Activated naive CD4-positive, alpha-beta T cell treated with anti-CD3 and anti-CD28 coated beads, Interleukin-2, amount 10 ng/mL, durations not matched to agents 7 days and 5 days (primary cell): ENCODE measurements around the gene GP1BA.

Source experiments
- CTCF ChIA-PET: fragments of 350-600 bp; sonication (Branson Sonifier 250); formaldehyde crosslinking; loops from one replicate; lab custom pipeline; 2021; ENCODE audit warnings: antibody characterized with exemption; lab: Charles Lee
- DNase-seq: peaks from one replicate; pipeline ENCODE4 v3.0.0-alpha.2; 2020
- H3K27ac Mint-ChIP-seq: one replicate; pipeline ENCODE4 v1.8.0; 2021; ENCODE audit warnings: mild to moderate bottlenecking, moderate library complexity, mixed read lengths
- H3K27me3 Mint-ChIP-seq: one replicate; pipeline ENCODE4 v1.8.0; 2021; ENCODE audit warnings: mild to moderate bottlenecking, mixed read lengths
- H3K36me3 Mint-ChIP-seq: one replicate; pipeline ENCODE4 v1.8.0; 2021; ENCODE audit warnings: mixed read lengths
- H3K4me1 Mint-ChIP-seq: one replicate; pipeline ENCODE4 v1.8.0; 2021; ENCODE audit warnings: mixed read lengths
- H3K4me3 Mint-ChIP-seq: one replicate; pipeline ENCODE4 v1.8.0; 2021; ENCODE audit warnings: mild to moderate bottlenecking, moderate library complexity, mixed read lengths
- H3K9me3 Mint-ChIP-seq: one replicate; pipeline ENCODE4 v1.8.0; 2021; ENCODE audit warnings: mixed read lengths

The GP1BA gene

GRCh38 chr17:4956493-4957061, 24.5 kb downstream of the GP1BA start:
- Mint-ChIP-seq H3K4me3 (no peak overlapping the region), H3K36me3 (peaks cover 33% of the 10 kb centered on the region), H3K9me3 (no peaks in the 10 kb centered on the region), H3K4me1 (peaks cover 17% of the 10 kb centered on the region), H3K27me3 (no peaks in the 10 kb centered on the region), H3K27ac (no peak overlapping the region)
- peak; percentile 63 for DNase-seq
- CTCF ChIA-PET, result interaction anchor here (1.0 to 5.1 kb wide), 4 partner anchors 9 to 48 kb away, joined by 4 to 21 read pairs (median 8); partner anchors contain the start of gene SPAG7

- Mint-ChIP-seq H3K4me1 (peaks cover 15% of the 10 kb centered on the region), H3K36me3 (peaks cover 35% of the 10 kb centered on the region), H3K27me3 (no peaks in the 10 kb centered on the region), H3K4me3 (no peak overlapping the region), H3K9me3 (no peaks in the 10 kb centered on the region), H3K27ac (no peak overlapping the region)
- CTCF ChIA-PET, result interaction anchor here (1.9 kb wide), 1 partner anchor 7 kb away, joined by 10 read pairs; no protein-coding TSS in a partner anchor
- DNase-seq, result no peak
Measured at GRCh38 chr17:4958102-4958501, 26.0 kb downstream of the GP1BA start.

- CTCF ChIA-PET, result no interaction called here
- Mint-ChIP-seq H3K27me3 (no peaks in the 10 kb centered on the region), H3K4me3 (no peak overlapping the region), H3K4me1 (peaks cover 12% of the 10 kb centered on the region), H3K36me3 (peaks cover 31% of the 10 kb centered on the region), H3K27ac (no peak overlapping the region), H3K9me3 (no peaks in the 10 kb centered on the region)
- DNase-seq, result no peak
Measured at GRCh38 chr17:4959261-4959965, 27.3 kb downstream of the GP1BA start.

GRCh38 chr17:4960279-4960922, 28.3 kb downstream of the GP1BA start:
- CTCF ChIA-PET, result no interaction called here
- no peak for DNase-seq
- H3K4me3 Mint-ChIP-seq, result no peak overlapping the region
- peaks cover 15% of the 10 kb centered on the region for H3K4me1 Mint-ChIP-seq
- H3K36me3 Mint-ChIP-seq, result peaks cover 36% of the 10 kb centered on the region
- no peaks in the 10 kb centered on the region for H3K27me3 Mint-ChIP-seq
- no peak overlapping the region for H3K27ac Mint-ChIP-seq
- H3K9me3 Mint-ChIP-seq, result no peaks in the 10 kb centered on the region

GRCh38 chr17:4965311-4965986, 33.4 kb downstream of the GP1BA start:
- no peak for DNase-seq
- Mint-ChIP-seq H3K4me3 (peak overlapping the region; percentile 41), H3K9me3 (no peaks in the 10 kb centered on the region), H3K27ac (peak overlapping the region; percentile 52), H3K4me1 (peaks cover 18% of the 10 kb centered on the region), H3K27me3 (no peaks in the 10 kb centered on the region), H3K36me3 (peaks cover 23% of the 10 kb centered on the region)
- CTCF ChIA-PET, result interaction anchor here (0.6 to 1.3 kb wide), 4 partner anchors 8 to 839 kb away, joined by 3 to 10 read pairs (median 3); partner anchors contain the start of genes RNF167 and SLC25A11

GRCh38 chr17:4966844-4967538, 34.9 kb downstream of the GP1BA start:
- peaks cover 26% of the 10 kb centered on the region for H3K36me3 Mint-ChIP-seq
- CTCF ChIA-PET, result interaction anchor here (0.6 to 2.8 kb wide), 12 partner anchors 12 to 95 kb away, joined by 3 to 21 read pairs (median 4); partner anchors contain the start of genes CHRNE, PFN1, RNF167 and SLC25A11
- peaks cover 24% of the 10 kb centered on the region for H3K4me1 Mint-ChIP-seq
- peak; percentile 98 for DNase-seq
- no peak overlapping the region for H3K4me3 Mint-ChIP-seq
- no peaks in the 10 kb centered on the region for H3K27me3 Mint-ChIP-seq
- H3K27ac Mint-ChIP-seq, result peak overlapping the region; percentile 78
- no peaks in the 10 kb centered on the region for H3K9me3 Mint-ChIP-seq

GRCh38 chr17:4967539-4968485, 35.7 kb downstream of the GP1BA start, which contains the start of gene SPAG7:
SPAG7 (minus strand) TSS chr17:4967817; CDS start chr17:4967804, 13 bp downstream.
- CTCF ChIA-PET, result interaction anchor here (0.6 to 2.8 kb wide), 12 partner anchors 12 to 94 kb away, joined by 3 to 21 read pairs (median 4); partner anchors contain the start of genes CHRNE, PFN1, RNF167 and SLC25A11
- Mint-ChIP-seq H3K27ac (peak within 1 kb of the TSS; percentile 78), H3K9me3 (no peaks in the 10 kb centered on the region)

GRCh38 chr17:4968486-4969046, 36.5 kb downstream of the GP1BA start:
- Mint-ChIP-seq H3K9me3 (no peaks in the 10 kb centered on the region), H3K36me3 (peaks cover 32% of the 10 kb centered on the region), H3K27me3 (no peaks in the 10 kb centered on the region), H3K4me1 (peaks cover 20% of the 10 kb centered on the region), H3K27ac (no peak overlapping the region), H3K4me3 (no peak overlapping the region)
- no peak for DNase-seq
- CTCF ChIA-PET, result interaction anchor here (2.0 to 4.0 kb wide), 4 partner anchors 13 to 59 kb away, joined by 9 to 21 read pairs (median 14); partner anchors contain the start of genes CAMTA2, RNF167 and SLC25A11

More at GRCh38 chr17:4967539-4968485, 35.7 kb downstream of the GP1BA start, which contains the start of gene SPAG7:
- Mint-ChIP-seq H3K27me3 (no peaks in the 10 kb centered on the region), H3K36me3 (peaks cover 30% of the 10 kb centered on the region), H3K4me1 (peaks cover 24% of the 10 kb centered on the region), H3K4me3 (no peak within 1 kb of the TSS)
- DNase-seq, result peak; percentile 94

- CTCF ChIA-PET, result interaction anchor here (2.8 to 4.0 kb wide), 2 partner anchors 14 to 18 kb away, joined by 17 to 21 read pairs; partner anchors contain the start of gene CAMTA2
- Mint-ChIP-seq H3K36me3 (peaks cover 36% of the 10 kb centered on the region), H3K27ac (no peak overlapping the region), H3K4me3 (no peak overlapping the region), H3K9me3 (no peaks in the 10 kb centered on the region), H3K27me3 (no peaks in the 10 kb centered on the region), H3K4me1 (peaks cover 20% of the 10 kb centered on the region)
- no peak for DNase-seq
Measured at GRCh38 chr17:4969047-4969550, 37.0 kb downstream of the GP1BA start.

- H3K27ac Mint-ChIP-seq, result no peak overlapping the region
- H3K27me3 Mint-ChIP-seq, result no peaks in the 10 kb centered on the region
- no peak for DNase-seq
- H3K36me3 Mint-ChIP-seq, result peaks cover 41% of the 10 kb centered on the region
- no peaks in the 10 kb centered on the region for H3K9me3 Mint-ChIP-seq
- CTCF ChIA-PET, result interaction anchor here (0.9 to 4.0 kb wide), 3 partner anchors 11 to 17 kb away, joined by 3 to 17 read pairs (median 4); partner anchors contain the start of gene CAMTA2
- no peak overlapping the region for H3K4me3 Mint-ChIP-seq
- H3K4me1 Mint-ChIP-seq, result peaks cover 20% of the 10 kb centered on the region
Measured at GRCh38 chr17:4969551-4970173, 37.6 kb downstream of the GP1BA start.

GRCh38 chr17:4970273-4970672, 38.2 kb downstream of the GP1BA start:
- DNase-seq, result no peak
- Mint-ChIP-seq H3K27ac (no peak overlapping the region), H3K36me3 (peaks cover 42% of the 10 kb centered on the region)

More at GRCh38 chr17:4970273-4970672, 38.2 kb downstream of the GP1BA start:
- CTCF ChIA-PET, result interaction anchor here (0.9 to 4.0 kb wide), 4 partner anchors 10 to 61 kb away, joined by 3 to 17 read pairs (median 5); partner anchors contain the start of gene CAMTA2
- Mint-ChIP-seq H3K4me1 (peaks cover 18% of the 10 kb centered on the region), H3K4me3 (no peak overlapping the region), H3K27me3 (no peaks in the 10 kb centered on the region), H3K9me3 (no peaks in the 10 kb centered on the region)
